NCI-H510A treated with DMSO at 0.1 percent for 48 hours (cell line): ENCODE measurements around the gene CHID1.

Source experiments
- DNase-seq: peaks from one replicate; lab custom pipeline; 2025; lab: John Stamatoyannopoulos, UW

The CHID1 gene

DNA sequence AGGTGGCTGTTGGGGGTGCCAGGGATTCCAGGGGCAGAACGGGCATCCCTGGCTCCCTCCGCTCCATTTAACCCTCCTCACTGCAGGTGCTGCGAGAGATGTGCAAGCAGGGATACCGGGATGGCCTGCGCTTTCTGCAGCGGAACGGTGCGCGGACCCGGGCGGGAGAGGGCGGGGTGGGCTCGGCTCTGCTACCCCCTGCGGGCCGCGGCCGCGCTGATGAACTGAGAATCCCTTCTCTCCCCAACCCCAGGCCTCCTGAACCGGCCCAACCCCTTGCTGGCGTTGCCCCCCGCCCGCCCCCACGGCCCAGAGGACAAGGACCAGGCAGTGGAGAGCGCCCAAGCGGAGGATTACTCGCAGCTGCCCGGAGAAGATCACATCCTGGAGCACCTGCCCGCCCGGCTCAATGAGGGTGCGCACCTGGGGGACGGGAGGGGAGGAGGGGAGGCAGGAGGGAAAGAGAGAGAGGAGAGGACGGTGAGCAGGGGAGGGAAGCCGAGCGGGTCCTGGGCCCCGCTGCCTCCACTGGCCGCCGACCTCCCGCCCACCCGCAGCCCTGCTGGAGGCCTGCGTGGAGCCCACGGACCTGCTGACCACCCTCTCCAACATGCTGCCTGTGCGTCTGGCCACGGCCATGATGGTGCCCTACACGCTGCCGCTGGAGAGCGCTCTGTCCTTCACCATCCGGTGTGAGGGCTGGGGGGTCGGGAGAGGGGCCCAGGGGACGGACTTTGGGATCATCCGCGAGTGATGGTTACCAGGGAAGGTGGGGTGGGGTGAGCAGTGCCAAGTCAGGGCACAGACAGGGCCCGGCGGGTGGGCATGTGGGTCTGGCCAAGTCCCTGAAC lies 86.9 kb downstream of the CHID1 start:
- peak; percentile 25 for DNase-seq

DNA sequence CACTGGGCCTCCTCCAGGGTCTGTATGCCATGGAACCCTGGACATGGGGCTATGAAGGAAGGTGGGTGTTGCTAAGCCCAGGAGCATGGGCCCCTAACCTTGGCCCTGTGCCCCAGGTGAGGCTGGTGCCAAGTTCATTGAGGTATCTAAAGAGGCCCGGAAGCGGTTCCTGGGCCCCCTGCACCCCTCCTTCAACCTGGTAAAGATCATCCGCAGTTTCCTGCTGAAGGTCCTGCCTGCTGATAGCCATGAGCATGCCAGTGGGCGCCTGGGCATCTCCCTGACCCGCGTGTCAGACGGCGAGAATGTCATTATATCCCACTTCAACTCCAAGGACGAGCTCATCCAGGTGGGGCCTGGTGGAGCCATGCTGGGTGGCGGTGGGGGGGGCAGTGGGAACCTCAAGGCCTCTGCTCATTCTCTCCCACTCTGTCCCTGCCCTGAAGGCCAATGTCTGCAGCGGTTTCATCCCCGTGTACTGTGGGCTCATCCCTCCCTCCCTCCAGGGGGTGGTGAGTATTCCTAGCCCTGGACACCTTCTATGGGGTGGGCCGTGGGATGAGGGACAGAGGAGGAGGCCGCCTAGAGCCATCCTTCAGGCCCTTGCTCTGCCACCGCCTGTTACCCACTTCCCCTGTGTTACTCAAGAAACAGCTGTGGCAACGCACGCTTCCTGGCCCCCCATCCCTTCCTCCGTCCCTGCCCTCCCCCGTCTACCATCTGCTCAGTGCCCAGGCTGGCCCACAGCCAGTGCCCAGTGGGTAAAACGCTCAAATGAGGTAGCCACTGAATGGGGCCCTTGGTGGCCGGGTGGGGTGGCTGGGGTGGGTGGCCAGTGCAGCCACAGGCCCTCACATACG lies 88.9 kb downstream of the CHID1 start:
- no peak for DNase-seq

GRCh38 chr11:820655-821511 lies 89.7 kb downstream of the CHID1 start:
- DNase-seq, result no peak

DNA sequence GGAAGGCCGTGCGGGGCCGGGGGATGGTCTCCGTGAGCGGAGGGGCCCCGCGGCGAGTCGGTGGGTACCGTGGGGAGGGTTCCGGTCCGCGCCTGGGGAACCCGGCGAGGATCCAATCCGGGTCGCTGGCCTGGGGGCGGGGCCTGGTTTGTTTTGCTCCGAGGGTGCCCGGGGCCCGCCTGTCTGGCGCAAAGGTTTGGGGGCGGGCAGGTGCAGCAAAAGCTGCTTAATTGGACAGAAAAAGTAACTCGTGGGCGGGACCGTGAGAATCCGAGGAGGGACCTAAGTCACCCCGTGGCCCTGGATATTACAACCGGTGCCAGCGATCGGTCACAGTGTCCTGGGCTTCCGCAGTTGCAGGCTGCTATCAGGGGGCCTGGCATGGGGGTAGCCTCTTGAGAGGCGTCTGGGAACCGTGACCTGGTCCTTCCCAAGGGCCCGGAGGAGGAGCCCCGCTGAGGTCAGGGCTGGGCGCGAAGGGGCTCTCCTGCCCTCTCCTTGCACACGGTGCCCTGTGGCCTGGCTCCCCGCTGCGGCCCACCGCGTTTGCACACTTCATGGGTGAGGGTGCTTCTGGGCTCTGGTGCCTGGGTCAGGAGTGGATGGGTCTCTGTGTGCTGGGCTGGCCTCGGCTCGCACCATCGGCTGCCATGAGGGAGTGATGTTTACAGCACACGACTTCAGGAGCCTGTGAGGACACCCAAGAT lies 90.5 kb downstream of the CHID1 start:
- DNase-seq, result peak; percentile 71

DNA sequence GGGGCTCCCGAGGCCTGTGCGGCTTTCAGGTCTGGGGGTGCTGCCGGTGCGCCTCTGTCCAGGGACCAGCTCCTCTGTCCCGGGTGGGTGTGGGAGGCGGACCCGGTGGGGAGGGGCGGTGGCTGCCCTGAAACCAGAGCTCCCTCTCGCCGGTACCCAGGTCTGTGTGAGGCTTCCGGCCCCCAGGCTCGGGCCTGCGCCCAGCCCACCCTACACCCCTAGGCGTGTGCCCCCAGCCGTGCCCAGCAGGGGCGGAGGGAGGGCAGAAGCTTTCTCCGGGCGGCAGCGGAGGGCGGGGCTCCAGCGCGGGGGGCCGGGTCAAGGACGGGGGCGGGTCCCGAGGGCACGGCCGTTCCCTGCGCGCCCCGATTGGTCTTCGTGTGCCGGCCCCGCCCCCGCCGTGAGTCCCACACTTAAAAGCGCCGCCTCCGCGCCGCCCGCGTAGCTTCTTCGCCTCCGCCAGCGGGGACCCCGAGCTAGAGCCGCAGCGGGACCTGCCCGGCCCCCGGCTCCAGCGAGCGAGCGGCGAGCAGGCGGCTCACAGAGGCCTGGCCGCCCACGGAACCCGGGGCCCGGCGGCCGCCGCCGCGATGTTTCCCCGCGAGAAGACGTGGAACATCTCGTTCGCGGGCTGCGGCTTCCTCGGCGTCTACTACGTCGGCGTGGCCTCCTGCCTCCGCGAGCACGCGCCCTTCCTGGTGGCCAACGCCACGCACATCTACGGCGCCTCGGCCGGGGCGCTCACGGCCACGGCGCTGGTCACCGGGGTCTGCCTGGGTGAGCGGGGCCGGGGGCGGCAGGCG lies 91.3 kb downstream of the CHID1 start:
- peak; percentile 44 for DNase-seq

DNA sequence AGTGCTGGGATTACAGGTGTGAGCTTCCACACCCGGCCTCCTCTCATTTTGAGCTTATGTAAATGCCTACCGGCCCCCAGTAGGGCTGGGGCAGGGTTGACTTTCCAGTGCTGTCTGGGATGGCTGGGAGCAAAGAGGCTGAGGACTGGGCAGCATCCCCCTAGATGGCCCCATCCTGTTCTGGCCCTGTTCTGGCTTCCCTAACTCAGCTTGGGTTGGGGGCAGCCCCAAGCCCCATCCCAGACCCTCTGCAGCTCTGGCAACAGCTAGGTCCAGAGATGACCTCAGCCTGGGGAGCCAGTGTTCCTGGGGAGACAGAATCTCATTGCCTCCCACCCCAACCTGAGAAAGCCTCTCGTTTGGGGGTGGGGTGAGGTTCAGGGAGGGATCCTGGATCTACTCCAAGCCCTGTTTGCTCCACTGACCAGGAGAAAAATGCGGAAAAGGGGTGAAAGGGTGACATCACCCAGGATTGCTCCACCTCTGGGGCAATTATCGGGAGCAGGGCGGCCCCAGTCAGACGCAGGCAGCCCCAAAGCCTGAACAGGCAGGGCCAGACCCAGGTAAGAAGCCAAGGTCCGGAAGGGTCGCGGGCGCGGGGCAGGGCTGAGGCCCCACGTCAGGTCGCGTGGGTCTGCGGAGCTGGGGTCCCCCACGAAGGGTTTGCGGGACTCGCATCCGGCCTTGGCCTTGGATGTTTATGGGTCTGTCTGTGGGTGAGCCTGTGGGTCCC lies 92.0 kb downstream of the CHID1 start, which contains the start of gene PNPLA2:
Gene PNPLA2 (plus strand): TSS at position 519 of the 733 bp plus-strand sequence. CDS start 805 bp downstream, outside the sequence.
- no peak for DNase-seq
